ENCODE data around the gene PDE2A. TPM values are rescaled to one million over a fixed set of nuclear protein-coding genes. Genes with fewer than 3 reads are reported as not detected.

Gene PDE2A
- total and polyA plus RNA-seq, 2 of the 4 experiments (the other 2 are of a cell fraction): 0.02 TPM; not detected in 1

DNA sequence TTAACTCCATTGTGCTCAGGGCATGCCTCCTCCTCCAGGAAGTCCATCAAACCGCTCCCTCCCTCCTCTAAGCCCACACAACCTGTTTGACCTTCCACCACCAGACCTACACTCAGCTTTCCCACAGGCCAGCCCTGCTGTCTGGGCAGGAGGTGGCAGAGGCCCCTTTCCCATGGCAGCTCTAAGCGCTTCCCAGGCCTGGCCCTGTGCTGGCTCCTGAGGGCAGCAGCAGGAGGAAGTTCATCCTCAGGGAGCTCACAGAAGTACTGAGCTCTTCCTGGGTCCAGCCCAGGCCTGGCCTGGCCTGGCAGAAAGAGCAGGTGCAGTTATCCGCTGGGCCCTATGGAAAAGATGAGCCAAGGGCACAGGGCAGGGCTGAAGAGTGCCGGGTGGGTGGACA, 46.6 kb upstream of the PDE2A start:
- no peak for TF ChIP-seq CHD1 (IDR thresholded peaks at IDR 0.05; ENCODE audit: low read depth, low read length)
- ChIA-PET CTCF (interaction anchor here (1.0 kb wide), 1 partner anchor 73 kb away, joined by 4 read pairs; the partner anchor contains the start of gene STARD10), POLR2A (ENCODE audit: unreplicated experiment) (no interaction called here)
- Histone ChIP-seq H3K9ac (ENCODE audit: low read depth, low read length) (peak overlapping the region; percentile 78), H2AK9ac (replicated peaks; ENCODE audit: low read depth, low read length, poor library complexity) (peak overlapping the region; percentile 96), H4K5ac (ENCODE audit: low read depth, low read length) (no peak overlapping the region), H3K56ac (ENCODE audit: extremely low read depth, insufficient read depth, low read length) (no peak overlapping the region), H2BK5ac (ENCODE audit: low read depth, low read length, poor library complexity, severe bottlenecking) (no peak overlapping the region), H3K23ac (ENCODE audit: low read depth, low read length) (peak overlapping the region; percentile 90), H3K4ac (ENCODE audit: low read depth, low read length) (peak overlapping the region; percentile 98), H3K36me3 (ENCODE audit: control insufficient read depth, insufficient read depth, low read length) (peaks cover 14% of the 10 kb centered on the region), H3K27me3 (ENCODE audit: control insufficient read depth, insufficient read depth, low read length) (no peaks in the 10 kb centered on the region), H3K14ac (replicated peaks; ENCODE audit: low read depth, low read length) (peak overlapping the region; percentile 95), H3K9me1 (ENCODE audit: insufficient read depth, low read length) (peaks cover 27% of the 10 kb centered on the region), H3K18ac (ENCODE audit: low read depth, low read length) (no peak overlapping the region), H2AK5ac (ENCODE audit: low read depth, low read length) (peak overlapping the region; percentile 85; the same call in 1 of the 2 replicates), H2BK20ac (ENCODE audit: low read depth, low read length) (no peak overlapping the region), H4K91ac (ENCODE audit: insufficient read depth, low read depth, low read length) (peak overlapping the region; percentile 85; the same call in 1 of the 2 replicates), H4K8ac (ENCODE audit: low read depth in 2 of 2, low read length in 2 of 2) (peak overlapping the region in 1 of 2 experiments; percentile 51; a peak in 2 of 4 replicates), H2BK15ac (ENCODE audit: low read depth, low read length) (no peak overlapping the region), H3K79me1 (ENCODE audit: low read depth in 1 of 2, low read length in 2 of 2) (peaks cover 42 to 95% of the 10 kb centered on the region in 2 experiments), H2AFZ (replicated peaks; ENCODE audit: low read length, poor library complexity) (no peak overlapping the region), H2BK120ac (ENCODE audit: low read depth, low read length) (no peak overlapping the region), H3K4me3 (ENCODE audit: insufficient read depth, low read depth, low read length) (peak overlapping the region; percentile 41), H3K4me2 (ENCODE audit: low read depth, low read length) (peak overlapping the region; percentile 87), H3K9me3 (ENCODE audit: control insufficient read depth, insufficient read depth, low read length) (no peaks in the 10 kb centered on the region), H4K20me1 (ENCODE audit: insufficient read depth, low read length) (peaks cover 55% of the 10 kb centered on the region), H3K27ac (ENCODE audit: insufficient read depth, low read length) (no peak overlapping the region), H3K4me1 (ENCODE audit: control insufficient read depth, insufficient read depth, low read length) (peaks cover 27% of the 10 kb centered on the region)
- DNase-seq (no peak), ATAC-seq (ENCODE audit: low read depth) (no peak)
- intact Hi-C loops (cut with micrococcal nuclease) (no loop called here), in situ Hi-C loops (cut with MboI; ENCODE audit: low sequenced_read_pairs) (loop anchor here (5.0 to 10.0 kb wide), 4 partner anchors 72 to 564 kb away; partner anchors contain the start of genes FCHSD2 and STARD10), dilution Hi-C loops (cut with HindIII; ENCODE audit: low sequenced_read_pairs, unreplicated experiment) (no loop called here)
- 100% methylated on average over 1 of the region's 4 CpGs; no CpG with 5 or more reads in 1 of the 2 experiments for WGBS, 2 experiments (ENCODE audit: extremely low coverage in 2 of 2, insufficient read length in 1 of 2)
- no TSS peak for BruUV-seq (replicated peaks)

All from IMR-90 (cell line).